ENCODE data around the gene HMCES.

Gene HMCES

GRCh38 chr3:129254536-129255230 is 24.0 kb upstream of the HMCES start:
- no peak for DNase-seq (ENCODE audit: extremely low spot score)
- ChIA-PET POLR2A (interaction anchor here (0.6 to 0.7 kb wide), 3 partner anchors 22 to 72 kb away, joined by 3 to 5 read pairs (median 3); no protein-coding TSS in a partner anchor), CTCF (interaction anchor here (1.9 to 3.1 kb wide), 2 partner anchors 9 to 201 kb away, joined by 5 to 20 read pairs; no protein-coding TSS in a partner anchor)
- TF ChIP-seq, protein P1, sequence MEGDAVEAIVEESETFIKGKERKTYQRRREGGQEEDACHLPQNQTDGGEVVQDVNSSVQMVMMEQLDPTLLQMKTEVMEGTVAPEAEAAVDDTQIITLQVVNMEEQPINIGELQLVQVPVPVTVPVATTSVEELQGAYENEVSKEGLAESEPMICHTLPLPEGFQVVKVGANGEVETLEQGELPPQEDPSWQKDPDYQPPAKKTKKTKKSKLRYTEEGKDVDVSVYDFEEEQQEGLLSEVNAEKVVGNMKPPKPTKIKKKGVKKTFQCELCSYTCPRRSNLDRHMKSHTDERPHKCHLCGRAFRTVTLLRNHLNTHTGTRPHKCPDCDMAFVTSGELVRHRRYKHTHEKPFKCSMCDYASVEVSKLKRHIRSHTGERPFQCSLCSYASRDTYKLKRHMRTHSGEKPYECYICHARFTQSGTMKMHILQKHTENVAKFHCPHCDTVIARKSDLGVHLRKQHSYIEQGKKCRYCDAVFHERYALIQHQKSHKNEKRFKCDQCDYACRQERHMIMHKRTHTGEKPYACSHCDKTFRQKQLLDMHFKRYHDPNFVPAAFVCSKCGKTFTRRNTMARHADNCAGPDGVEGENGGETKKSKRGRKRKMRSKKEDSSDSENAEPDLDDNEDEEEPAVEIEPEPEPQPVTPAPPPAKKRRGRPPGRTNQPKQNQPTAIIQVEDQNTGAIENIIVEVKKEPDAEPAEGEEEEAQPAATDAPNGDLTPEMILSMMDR (IDR thresholded peaks at IDR 0.05; ENCODE audit: control extremely low read depth, extremely low read depth, low read depth, missing control alignments): no peak

DNA sequence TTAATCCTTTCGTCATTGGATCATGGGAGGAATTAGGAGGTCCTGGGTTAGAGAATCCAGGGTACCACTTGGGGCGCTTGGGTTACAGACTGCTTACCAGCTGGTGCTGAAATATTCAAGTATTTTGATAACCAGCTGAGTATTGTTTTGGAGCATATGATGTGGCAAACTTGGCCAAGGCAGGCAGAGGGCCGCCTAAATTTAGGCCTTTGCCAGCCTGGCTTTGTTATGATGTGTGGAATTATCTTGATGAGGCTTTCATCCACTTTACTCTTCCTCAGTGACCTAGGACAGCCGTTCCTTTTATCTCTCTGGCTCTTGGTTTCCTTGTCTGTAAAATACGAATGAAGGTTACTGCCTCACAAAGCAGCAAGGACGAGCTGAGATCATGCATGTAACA is 22.4 kb upstream of the HMCES start:
- TF ChIP-seq, protein P1 (IDR thresholded peaks at IDR 0.05; ENCODE audit: control extremely low read depth, extremely low read depth, low read depth, missing control alignments): no peak
- no peak for DNase-seq (ENCODE audit: extremely low spot score)
- CTCF ChIA-PET: interaction anchor here (1.0 to 3.1 kb wide), 3 partner anchors 10 to 286 kb away, joined by 3 to 20 read pairs (median 3); a partner anchor contains a TSS
- POLR2A ChIA-PET: interaction anchor here (0.7 to 1.1 kb wide), 3 partner anchors 9 to 16 kb away, joined by 3 to 4 read pairs (median 3); no protein-coding TSS in a partner anchor

DNA sequence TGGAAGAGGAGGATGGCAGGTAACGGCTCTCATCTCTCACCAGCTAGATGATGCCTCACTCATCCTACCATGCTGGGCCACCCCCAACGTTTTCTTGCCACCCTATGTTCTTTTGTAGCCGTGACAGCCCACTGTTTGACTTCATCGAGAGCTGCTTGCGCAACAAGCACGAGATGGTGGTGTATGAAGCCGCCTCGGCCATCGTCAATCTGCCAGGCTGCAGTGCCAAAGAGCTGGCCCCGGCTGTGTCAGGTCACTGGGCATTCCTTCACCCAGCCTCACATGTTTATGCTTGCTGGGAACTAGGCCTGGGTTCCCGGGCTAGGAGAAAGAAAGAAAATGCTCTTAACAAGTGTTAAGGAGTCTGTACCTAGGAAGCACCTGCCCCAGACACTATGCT is 21.1 kb upstream of the HMCES start:
- ChIA-PET CTCF (interaction anchor here (3.1 kb wide), 1 partner anchor 12 kb away, joined by 20 read pairs; no protein-coding TSS in a partner anchor), POLR2A (interaction anchor here (1.3 kb wide), 1 partner anchor 16 kb away, joined by 3 read pairs; no protein-coding TSS in a partner anchor)
- no peak for DNase-seq (ENCODE audit: extremely low spot score)
- TF ChIP-seq, protein P1 (IDR thresholded peaks at IDR 0.05; ENCODE audit: control extremely low read depth, extremely low read depth, low read depth, missing control alignments): no peak

DNA sequence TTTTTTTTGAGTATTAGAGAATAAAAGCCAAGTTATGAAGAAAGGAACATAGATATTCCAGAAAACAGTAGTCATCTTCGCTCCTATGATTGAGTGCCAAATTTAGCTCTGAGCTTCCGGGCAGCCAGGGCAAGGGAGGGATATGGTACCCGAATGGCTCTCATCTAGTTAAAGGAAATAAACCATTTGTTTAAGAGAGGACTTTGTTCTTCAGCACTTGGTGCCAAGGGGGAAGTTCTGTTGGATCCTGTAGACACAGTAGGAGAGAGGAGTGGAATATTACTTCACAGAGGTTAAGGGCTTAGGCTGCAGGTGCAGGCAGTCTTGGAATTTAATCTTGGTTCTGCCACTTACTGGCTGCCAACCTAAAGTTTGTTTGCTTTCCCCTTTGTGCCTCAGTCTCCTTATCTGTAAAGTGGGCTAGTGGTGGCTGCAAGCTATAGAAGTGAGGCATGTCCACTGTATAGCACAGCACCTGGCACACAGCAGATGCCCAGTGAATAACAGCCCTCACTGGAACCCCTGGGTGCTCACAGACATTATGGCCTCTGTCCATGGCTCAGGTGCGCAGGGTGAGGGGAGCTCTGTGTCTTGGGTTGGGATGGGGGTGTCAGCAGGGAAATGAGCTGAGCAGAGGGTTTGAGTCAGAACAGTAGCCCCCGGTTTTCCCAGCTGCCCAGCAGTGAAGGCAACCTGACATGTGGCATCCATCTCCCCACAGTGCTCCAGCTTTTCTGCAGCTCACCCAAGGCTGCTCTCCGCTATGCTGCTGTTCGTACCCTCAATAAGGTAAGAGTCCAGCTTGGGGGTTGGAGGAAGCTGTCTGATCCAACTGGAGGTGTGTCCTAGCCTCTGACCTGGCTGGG is 18.8 kb upstream of the HMCES start:
- TF ChIP-seq, protein P1 (IDR thresholded peaks at IDR 0.05; ENCODE audit: control extremely low read depth, extremely low read depth, low read depth, missing control alignments): no peak
- POLR2A ChIA-PET: no interaction called here
- CTCF ChIA-PET: interaction anchor here (0.9 to 2.9 kb wide), 3 partner anchors 11 to 19 kb away, joined by 3 to 20 read pairs (median 3); partner anchors contain the start of gene HMCES
- DNase-seq (ENCODE audit: extremely low spot score): no peak

- ChIA-PET POLR2A (interaction anchor here (1.1 to 1.2 kb wide), 3 partner anchors 12 to 192 kb away, joined by 3 to 5 read pairs (median 4); no protein-coding TSS in a partner anchor), CTCF (interaction anchor here (1.2 to 2.9 kb wide), 5 partner anchors 11 to 20 kb away, joined by 3 to 20 read pairs (median 5); partner anchors contain the start of gene COPG1)
- TF ChIP-seq, protein P1 (IDR thresholded peaks at IDR 0.05; ENCODE audit: control extremely low read depth, extremely low read depth, low read depth, missing control alignments): no peak
- no peak for DNase-seq (ENCODE audit: extremely low spot score)
Observed at GRCh38 chr3:129260606-129261005, 18.1 kb upstream of the HMCES start.

DNA sequence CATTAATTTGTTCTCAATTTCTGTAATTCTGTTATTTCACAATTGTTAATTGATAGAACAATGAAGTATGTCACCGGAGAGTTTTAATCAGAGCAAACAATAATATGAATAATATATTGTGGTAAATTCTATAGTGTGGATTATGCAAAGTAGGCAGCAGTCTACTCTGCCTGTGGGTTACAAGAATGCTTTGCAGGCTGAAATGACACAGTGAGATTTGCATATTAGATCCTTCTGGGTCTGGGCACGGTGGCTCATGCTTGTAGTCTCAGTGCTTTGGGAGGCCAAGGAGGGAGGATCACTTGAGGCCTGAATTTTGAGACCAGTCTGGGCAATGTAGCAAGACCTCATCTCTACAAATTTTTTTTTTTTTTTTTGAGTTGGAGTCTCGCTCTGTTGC is 16.8 kb upstream of the HMCES start:
- no peak for DNase-seq (ENCODE audit: extremely low spot score)
- TF ChIP-seq, protein P1 (IDR thresholded peaks at IDR 0.05; ENCODE audit: control extremely low read depth, extremely low read depth, low read depth, missing control alignments): no peak
- ChIA-PET CTCF (interaction anchor here (0.9 to 2.9 kb wide), 7 partner anchors 9 to 209 kb away, joined by 3 to 20 read pairs (median 4); partner anchors contain the start of gene COPG1), POLR2A (no interaction called here)

Data from GM10248 (cell line).